Measurements from ENCODE around the gene RARRES2. TPM values are rescaled to one million over a fixed set of nuclear protein-coding genes. Genes with fewer than 3 reads are reported as not detected.

RARRES2 gene
- total RNA-seq, 2 experiments from 2014 or later = not detected

DNA sequence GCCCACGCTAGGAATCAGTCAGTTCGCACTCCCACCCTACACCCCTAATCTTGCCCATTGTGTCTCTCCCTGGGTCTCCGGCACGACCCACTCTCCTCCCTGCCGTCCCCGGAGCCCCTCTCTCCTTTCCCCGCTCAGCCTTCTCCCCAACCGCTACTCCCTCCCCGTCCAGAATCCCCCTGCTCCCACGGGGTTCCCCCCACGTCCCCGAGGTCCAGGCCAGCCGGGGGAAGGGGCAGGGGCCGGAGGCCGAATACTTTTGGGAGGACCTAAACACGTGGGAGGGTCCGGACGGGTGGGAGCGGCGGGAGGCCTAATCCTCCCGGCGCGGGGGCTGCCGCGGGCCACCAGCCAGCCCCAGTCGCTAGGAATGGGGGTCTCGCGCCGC is 560 bp downstream of the RARRES2 start:
- H3K4me3 ChIP-seq (ENCODE audit: low read depth, low read length, poor library complexity, severe bottlenecking) = no peak overlapping the region
- no peaks in the 10 kb centered on the region for H3K79me2 ChIP-seq (ENCODE audit: insufficient read depth, low read depth, low read length)
- DNase-seq (ENCODE audit: low spot score) = no peak
- no peak overlapping the region for H2AFZ ChIP-seq (ENCODE audit: low read length)
- no peaks in the 10 kb centered on the region for H3K4me1 ChIP-seq (ENCODE audit: insufficient read depth, low read length, poor library complexity, severe bottlenecking)
- H3K27ac ChIP-seq (ENCODE audit: low read depth, low read length, poor library complexity, severe bottlenecking) = no peak overlapping the region
- intact Hi-C loops (cut with micrococcal nuclease; ENCODE audit: unreplicated experiment) = no loop called here
- no peaks in the 10 kb centered on the region for H3K9me2 ChIP-seq (ENCODE audit: insufficient read depth, low read length)
- H3K9me3 ChIP-seq (ENCODE audit: low read length) = peaks cover 8% of the 10 kb centered on the region; the same call in 1 of the 2 replicates
- POLR2A ChIA-PET = no interaction called here
- TF ChIP-seq EZH2phosphoT487 (IDR thresholded peaks at IDR 0.05; ENCODE audit: borderline replicate concordance, low read depth, low read length) = no peak
- TF ChIP-seq, protein P1, sequence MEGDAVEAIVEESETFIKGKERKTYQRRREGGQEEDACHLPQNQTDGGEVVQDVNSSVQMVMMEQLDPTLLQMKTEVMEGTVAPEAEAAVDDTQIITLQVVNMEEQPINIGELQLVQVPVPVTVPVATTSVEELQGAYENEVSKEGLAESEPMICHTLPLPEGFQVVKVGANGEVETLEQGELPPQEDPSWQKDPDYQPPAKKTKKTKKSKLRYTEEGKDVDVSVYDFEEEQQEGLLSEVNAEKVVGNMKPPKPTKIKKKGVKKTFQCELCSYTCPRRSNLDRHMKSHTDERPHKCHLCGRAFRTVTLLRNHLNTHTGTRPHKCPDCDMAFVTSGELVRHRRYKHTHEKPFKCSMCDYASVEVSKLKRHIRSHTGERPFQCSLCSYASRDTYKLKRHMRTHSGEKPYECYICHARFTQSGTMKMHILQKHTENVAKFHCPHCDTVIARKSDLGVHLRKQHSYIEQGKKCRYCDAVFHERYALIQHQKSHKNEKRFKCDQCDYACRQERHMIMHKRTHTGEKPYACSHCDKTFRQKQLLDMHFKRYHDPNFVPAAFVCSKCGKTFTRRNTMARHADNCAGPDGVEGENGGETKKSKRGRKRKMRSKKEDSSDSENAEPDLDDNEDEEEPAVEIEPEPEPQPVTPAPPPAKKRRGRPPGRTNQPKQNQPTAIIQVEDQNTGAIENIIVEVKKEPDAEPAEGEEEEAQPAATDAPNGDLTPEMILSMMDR (conservative IDR thresholded peaks at IDR 0.05; ENCODE audit: low read length) = no peak
- no peaks in the 10 kb centered on the region for H4K20me1 ChIP-seq (ENCODE audit: insufficient read depth, low read length)
- no TSS peak for BruUV-seq (replicated peaks)
- H3K4me2 ChIP-seq (ENCODE audit: low read length) = no peak overlapping the region
- no peaks in the 10 kb centered on the region for H3K36me3 ChIP-seq (ENCODE audit: insufficient read depth, low read length)
- CTCF ChIA-PET (ENCODE audit: unreplicated experiment) = no interaction called here

DNA sequence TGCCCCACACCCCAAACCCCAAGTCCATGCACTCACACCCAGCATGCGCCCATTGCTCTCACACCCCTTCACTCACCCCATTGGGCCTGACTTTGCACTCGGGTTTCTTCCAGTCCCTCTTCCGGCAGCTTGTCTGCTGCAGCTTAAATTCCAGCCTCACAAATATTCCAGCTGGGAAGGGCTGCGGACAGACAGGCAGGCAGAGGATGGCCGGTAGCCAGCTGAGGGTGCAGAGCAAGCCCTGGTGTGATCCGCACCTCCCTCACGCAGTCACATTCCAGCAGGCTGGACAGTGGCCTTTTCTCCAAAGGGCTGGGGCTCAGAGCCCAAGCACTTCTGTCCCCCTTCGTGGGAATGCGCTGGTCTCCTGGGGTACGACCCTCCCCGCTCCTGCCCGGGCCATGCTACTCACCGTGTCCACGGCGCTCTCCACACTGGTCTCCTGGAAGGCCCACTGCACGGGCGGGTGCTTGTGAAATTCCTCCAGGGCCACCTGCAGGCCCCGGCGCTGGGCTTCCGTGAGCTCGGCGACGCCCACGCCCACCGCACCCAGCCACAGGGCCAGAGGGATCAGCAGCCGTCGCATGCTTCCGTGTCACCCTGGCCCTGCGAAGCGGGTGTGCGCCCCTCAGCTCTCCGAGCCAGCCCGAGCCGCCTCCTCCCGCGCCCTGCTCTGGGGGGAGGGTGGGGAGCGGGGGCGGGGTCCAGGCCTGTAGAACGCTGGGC is 1.2 kb downstream of the RARRES2 start:
- DNase-seq (ENCODE audit: low spot score) = no peak
- Histone ChIP-seq H3K9me3 (ENCODE audit: low read length) (peaks cover 8% of the 10 kb centered on the region; the same call in 1 of the 2 replicates), H3K4me2 (ENCODE audit: low read length) (no peak overlapping the region), H3K79me2 (ENCODE audit: insufficient read depth, low read depth, low read length) (no peaks in the 10 kb centered on the region), H3K9me2 (ENCODE audit: insufficient read depth, low read length) (no peaks in the 10 kb centered on the region), H3K4me3 (ENCODE audit: low read depth, low read length, poor library complexity, severe bottlenecking) (no peak overlapping the region), H3K27ac (ENCODE audit: low read depth, low read length, poor library complexity, severe bottlenecking) (no peak overlapping the region), H4K20me1 (ENCODE audit: insufficient read depth, low read length) (no peaks in the 10 kb centered on the region), H2AFZ (ENCODE audit: low read length) (no peak overlapping the region), H3K4me1 (ENCODE audit: insufficient read depth, low read length, poor library complexity, severe bottlenecking) (no peaks in the 10 kb centered on the region), H3K36me3 (ENCODE audit: insufficient read depth, low read length) (no peaks in the 10 kb centered on the region)
- ChIA-PET POLR2A (no interaction called here), CTCF (ENCODE audit: unreplicated experiment) (no interaction called here)
- intact Hi-C loops (cut with micrococcal nuclease; ENCODE audit: unreplicated experiment) = no loop called here
- BruUV-seq (replicated peaks) = no TSS peak
- TF ChIP-seq EZH2phosphoT487 (IDR thresholded peaks at IDR 0.05; ENCODE audit: borderline replicate concordance, low read depth, low read length) = no peak
- TF ChIP-seq, protein P1 (conservative IDR thresholded peaks at IDR 0.05; ENCODE audit: low read length) = no peak

DNA sequence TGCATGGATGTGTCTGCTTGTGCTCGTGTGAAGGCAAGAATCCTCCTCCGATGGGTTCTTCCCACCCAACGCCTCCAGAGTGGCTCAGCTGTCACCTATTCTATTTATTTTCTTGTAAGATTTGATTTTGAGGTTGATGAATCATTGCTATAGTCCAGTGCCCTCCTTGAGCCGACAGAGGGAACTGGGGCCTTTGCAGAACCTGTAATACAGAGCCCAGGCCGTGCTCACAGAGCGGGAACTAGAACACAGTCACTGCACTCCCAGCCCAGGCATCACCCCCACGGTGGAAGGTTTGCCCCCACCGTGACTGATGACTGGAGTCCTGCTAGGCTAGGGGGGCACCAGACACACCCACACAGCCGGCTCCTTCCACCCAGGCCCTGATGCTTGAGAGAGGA is 2.0 kb downstream of the RARRES2 start:
- intact Hi-C loops (cut with micrococcal nuclease; ENCODE audit: unreplicated experiment) = no loop called here
- Histone ChIP-seq H4K20me1 (ENCODE audit: insufficient read depth, low read length) (no peaks in the 10 kb centered on the region), H3K79me2 (ENCODE audit: insufficient read depth, low read depth, low read length) (no peaks in the 10 kb centered on the region), H3K4me1 (ENCODE audit: insufficient read depth, low read length, poor library complexity, severe bottlenecking) (no peaks in the 10 kb centered on the region), H3K9me3 (ENCODE audit: low read length) (peaks cover 8% of the 10 kb centered on the region; the same call in 1 of the 2 replicates), H2AFZ (ENCODE audit: low read length) (no peak overlapping the region), H3K9me2 (ENCODE audit: insufficient read depth, low read length) (no peaks in the 10 kb centered on the region), H3K27ac (ENCODE audit: low read depth, low read length, poor library complexity, severe bottlenecking) (no peak overlapping the region), H3K4me3 (ENCODE audit: low read depth, low read length, poor library complexity, severe bottlenecking) (no peak overlapping the region), H3K36me3 (ENCODE audit: insufficient read depth, low read length) (no peaks in the 10 kb centered on the region), H3K4me2 (ENCODE audit: low read length) (no peak overlapping the region)
- no peak for DNase-seq (ENCODE audit: low spot score)
- TF ChIP-seq, protein P1 (conservative IDR thresholded peaks at IDR 0.05; ENCODE audit: low read length) = no peak
- no peak for TF ChIP-seq EZH2phosphoT487 (IDR thresholded peaks at IDR 0.05; ENCODE audit: borderline replicate concordance, low read depth, low read length)
- CTCF ChIA-PET (ENCODE audit: unreplicated experiment) = no interaction called here
- no TSS peak for BruUV-seq (replicated peaks)
- POLR2A ChIA-PET = no interaction called here

Data from OCI-LY7 (cell line).